HepG2 (cell line): ENCODE measurements around the gene PPP1R7.

ENCODE experiments used
- BRCA1 ChIP-seq: sonication (generic); formaldehyde crosslinking; IDR thresholded peaks from 2 replicates; pipeline ENCODE4 v1.4.0; 2020; ENCODE audit warnings: missing genetic modification reagents
- EP300 ChIP-seq, 3 experiments: sonication (generic) in 1 of 3; formaldehyde crosslinking in 1 of 3; IDR thresholded peaks; 2 replicates each; pipeline versions ENCODE4 v1.5.1 to v1.6.1; 2011 to 2020; ENCODE audit warnings: low read depth in 2 of 3, low read length in 2 of 3, borderline replicate concordance in 1 of 3, improper control_type of control experiment in 1 of 3, mild to moderate bottlenecking in 1 of 3, missing genetic modification reagents in 1 of 3, moderate library complexity in 1 of 3
- FOSL1 ChIP-seq: sonication (generic); formaldehyde crosslinking; IDR thresholded peaks from 2 replicates; pipeline ENCODE4 v1.9.0; 2021; ENCODE audit warnings: missing genetic modification reagents, borderline replicate concordance
- FOXM1 ChIP-seq: sonication (generic); formaldehyde crosslinking; IDR thresholded peaks from 2 replicates; pipeline ENCODE4 v1.5.0; 2020; ENCODE audit warnings: missing genetic modification reagents
- JUND ChIP-seq: sonication (generic); formaldehyde crosslinking; IDR thresholded peaks from 2 replicates; pipeline ENCODE4 v1.8.0; 2022; ENCODE audit warnings: mild to moderate bottlenecking, missing genetic modification reagents
- NFYB ChIP-seq: sonication (generic); formaldehyde crosslinking; IDR thresholded peaks from 2 replicates; pipeline ENCODE4 v1.4.0; 2020; ENCODE audit warnings: missing genetic modification reagents
- POLR2A ChIP-seq, 2 experiments: IDR thresholded peaks; 2 replicates each; pipeline ENCODE4 v1.6.1; 2011; ENCODE audit warnings: low read depth in 2 of 2, low read length in 2 of 2, mild to moderate bottlenecking in 1 of 2, moderate library complexity in 1 of 2; ENCODE audit not compliant: insufficient read depth in 1 of 2
- POLR2AphosphoS5 ChIP-seq: IDR thresholded peaks from 2 replicates; pipeline ENCODE4 v1.6.1; 2012; ENCODE audit warnings: low read depth, low read length
- ZNF670 ChIP-seq: sonication (generic); formaldehyde crosslinking; IDR thresholded peaks from 2 replicates; pipeline ENCODE4 v1.8.0; 2022; ENCODE audit warnings: mild to moderate bottlenecking, missing genetic modification reagents, borderline replicate concordance
- TF ChIP-seq, protein P1 (sequence below): sonication (generic); formaldehyde crosslinking; IDR thresholded peaks from 2 replicates; pipeline ENCODE4 v1.5.0; 2020; ENCODE audit warnings: mild to moderate bottlenecking, missing genetic modification reagents, moderate library complexity
- TF ChIP-seq, protein P2 (sequence below): IDR thresholded peaks from 2 replicates; pipeline ENCODE4 v1.6.1; 2016
- TF ChIP-seq, protein P3 (sequence below): sonication (generic); formaldehyde crosslinking; IDR thresholded peaks from 2 replicates; pipeline ENCODE4 v1.5.0; 2020; ENCODE audit warnings: missing genetic modification reagents

DNA sequence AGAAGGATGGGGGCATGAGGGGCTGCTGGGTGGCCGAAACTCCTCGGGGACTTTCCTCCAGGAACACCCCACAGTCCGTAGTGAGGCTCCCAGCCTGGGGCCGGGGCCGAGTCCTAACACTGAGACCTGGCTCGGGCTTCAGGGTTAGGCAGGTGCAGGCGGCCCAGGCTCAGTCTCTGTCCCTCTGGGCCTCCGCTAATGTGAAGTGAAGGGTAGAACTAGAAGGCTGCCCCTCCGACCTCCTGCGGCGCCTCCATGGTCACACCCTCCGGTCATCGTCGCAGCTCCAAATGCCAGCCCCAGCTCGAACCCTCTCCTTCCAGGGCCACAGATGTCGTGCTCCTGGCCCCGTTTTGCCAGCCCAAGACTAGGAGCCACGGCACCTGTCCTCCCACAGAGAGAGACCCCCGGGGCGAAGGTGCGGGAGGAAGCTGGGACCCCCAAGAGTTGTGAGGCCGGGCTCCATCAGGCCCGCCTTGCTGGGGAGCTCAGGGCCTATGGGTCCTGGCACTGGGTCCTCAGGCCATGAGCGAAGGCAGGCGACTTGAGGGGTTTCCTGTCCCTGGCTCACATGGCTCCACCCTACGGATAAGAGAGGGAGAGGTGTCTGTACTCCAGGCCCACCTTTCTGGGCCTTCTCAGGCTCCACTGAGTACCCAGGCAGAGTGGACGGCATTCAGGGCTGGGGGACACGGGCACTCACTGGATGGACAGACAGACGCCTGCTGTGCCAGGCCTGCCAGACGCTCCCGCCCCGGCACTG lies 39.0 kb downstream of the PPP1R7 start:
- TF ChIP-seq POLR2AphosphoS5 (no peak), JUND (CRISPR knock-in tag) (no peak), FOSL1 (CRISPR knock-in tag) (no peak), BRCA1 (CRISPR knock-in tag) (no peak), FOXM1 (no peak), EP300 (IDR thresholded peaks at IDR 0.05; ENCODE audit: low read depth in 2 of 2, low read length in 2 of 2) (no peak), EP300 (CRISPR knock-in tag; IDR thresholded peaks at IDR 0.05; ENCODE audit: borderline replicate concordance) (no peak), POLR2A (IDR thresholded peaks at IDR 0.05; ENCODE audit: insufficient read depth in 1 of 2, low read depth in 2 of 2, low read length in 2 of 2) (no peak), ZNF670 (CRISPR knock-in tag) (no peak), NFYB (CRISPR knock-in tag) (no peak)
- TF ChIP-seq, protein P1, sequence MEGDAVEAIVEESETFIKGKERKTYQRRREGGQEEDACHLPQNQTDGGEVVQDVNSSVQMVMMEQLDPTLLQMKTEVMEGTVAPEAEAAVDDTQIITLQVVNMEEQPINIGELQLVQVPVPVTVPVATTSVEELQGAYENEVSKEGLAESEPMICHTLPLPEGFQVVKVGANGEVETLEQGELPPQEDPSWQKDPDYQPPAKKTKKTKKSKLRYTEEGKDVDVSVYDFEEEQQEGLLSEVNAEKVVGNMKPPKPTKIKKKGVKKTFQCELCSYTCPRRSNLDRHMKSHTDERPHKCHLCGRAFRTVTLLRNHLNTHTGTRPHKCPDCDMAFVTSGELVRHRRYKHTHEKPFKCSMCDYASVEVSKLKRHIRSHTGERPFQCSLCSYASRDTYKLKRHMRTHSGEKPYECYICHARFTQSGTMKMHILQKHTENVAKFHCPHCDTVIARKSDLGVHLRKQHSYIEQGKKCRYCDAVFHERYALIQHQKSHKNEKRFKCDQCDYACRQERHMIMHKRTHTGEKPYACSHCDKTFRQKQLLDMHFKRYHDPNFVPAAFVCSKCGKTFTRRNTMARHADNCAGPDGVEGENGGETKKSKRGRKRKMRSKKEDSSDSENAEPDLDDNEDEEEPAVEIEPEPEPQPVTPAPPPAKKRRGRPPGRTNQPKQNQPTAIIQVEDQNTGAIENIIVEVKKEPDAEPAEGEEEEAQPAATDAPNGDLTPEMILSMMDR (CRISPR knock-in tag) = no peak
- TF ChIP-seq, protein P2, sequence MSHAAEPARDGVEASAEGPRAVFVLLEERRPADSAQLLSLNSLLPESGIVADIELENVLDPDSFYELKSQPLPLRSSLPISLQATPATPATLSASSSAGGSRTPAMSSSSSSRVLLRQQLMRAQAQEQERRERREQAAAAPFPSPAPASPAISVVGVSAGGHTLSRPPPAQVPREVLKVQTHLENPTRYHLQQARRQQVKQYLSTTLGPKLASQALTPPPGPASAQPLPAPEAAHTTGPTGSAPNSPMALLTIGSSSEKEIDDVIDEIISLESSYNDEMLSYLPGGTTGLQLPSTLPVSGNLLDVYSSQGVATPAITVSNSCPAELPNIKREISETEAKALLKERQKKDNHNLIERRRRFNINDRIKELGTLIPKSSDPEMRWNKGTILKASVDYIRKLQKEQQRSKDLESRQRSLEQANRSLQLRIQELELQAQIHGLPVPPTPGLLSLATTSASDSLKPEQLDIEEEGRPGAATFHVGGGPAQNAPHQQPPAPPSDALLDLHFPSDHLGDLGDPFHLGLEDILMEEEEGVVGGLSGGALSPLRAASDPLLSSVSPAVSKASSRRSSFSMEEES (CRISPR knock-in tag) = no peak
- TF ChIP-seq, protein P3, sequence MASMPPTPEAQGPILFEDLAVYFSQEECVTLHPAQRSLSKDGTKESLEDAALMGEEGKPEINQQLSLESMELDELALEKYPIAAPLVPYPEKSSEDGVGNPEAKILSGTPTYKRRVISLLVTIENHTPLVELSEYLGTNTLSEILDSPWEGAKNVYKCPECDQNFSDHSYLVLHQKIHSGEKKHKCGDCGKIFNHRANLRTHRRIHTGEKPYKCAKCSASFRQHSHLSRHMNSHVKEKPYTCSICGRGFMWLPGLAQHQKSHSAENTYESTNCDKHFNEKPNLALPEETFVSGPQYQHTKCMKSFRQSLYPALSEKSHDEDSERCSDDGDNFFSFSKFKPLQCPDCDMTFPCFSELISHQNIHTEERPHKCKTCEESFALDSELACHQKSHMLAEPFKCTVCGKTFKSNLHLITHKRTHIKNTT (CRISPR knock-in tag) = no peak
